Subcutaneous abdominal adipose tissue (tissue), 5 donors: Measurements from ENCODE around the gene GGCT.
A peak's percentile ranks its signal among the peaks of the same experiment; 100 is the strongest.

ENCODE experiments used
- H3K27ac ChIP-seq: one replicate; pipeline ENCODE4 v1.7.0; 2013; ENCODE audit warnings: low read depth, mild to moderate bottlenecking, inconsistent platforms, low read length, moderate library complexity
- H3K27me3 ChIP-seq, 5 donors: one replicate each; pipeline ENCODE4 v1.7.0; 2013; ENCODE audit warnings: low read length in 5 of 5, inconsistent platforms in 1 of 5; ENCODE audit not compliant: control insufficient read depth in 5 of 5, insufficient read depth in 4 of 5
- H3K36me3 ChIP-seq, 5 donors: one replicate each; pipeline ENCODE4 v1.7.0; 2013; ENCODE audit warnings: low read length in 5 of 5; ENCODE audit not compliant: control insufficient read depth in 5 of 5, insufficient read depth in 5 of 5
- H3K4me1 ChIP-seq, 5 donors: one replicate each; pipeline ENCODE4 v1.7.0; 2013; ENCODE audit warnings: low read length in 5 of 5, mild to moderate bottlenecking in 3 of 5, moderate library complexity in 1 of 5; ENCODE audit not compliant: control insufficient read depth in 5 of 5, insufficient read depth in 5 of 5
- H3K4me3 ChIP-seq, 5 donors: one replicate each; pipeline ENCODE4 v1.7.0; 2013; ENCODE audit warnings: low read length in 5 of 5, low read depth in 1 of 5
- H3K9ac ChIP-seq, 5 donors: one replicate each; pipeline ENCODE4 v1.7.0; 2013; ENCODE audit warnings: low read length in 5 of 5, mild to moderate bottlenecking in 4 of 5, moderate library complexity in 3 of 5
- H3K9me3 ChIP-seq, 5 donors: one replicate each; pipeline ENCODE4 v1.7.0; 2013; ENCODE audit warnings: low read length in 5 of 5; ENCODE audit not compliant: control insufficient read depth in 5 of 5
- donor health status: healthy.
- donor health status: healthy.
- donor health status: healthy.
- donor health status: healthy.
- donor health status: healthy.

The GGCT gene

DNA sequence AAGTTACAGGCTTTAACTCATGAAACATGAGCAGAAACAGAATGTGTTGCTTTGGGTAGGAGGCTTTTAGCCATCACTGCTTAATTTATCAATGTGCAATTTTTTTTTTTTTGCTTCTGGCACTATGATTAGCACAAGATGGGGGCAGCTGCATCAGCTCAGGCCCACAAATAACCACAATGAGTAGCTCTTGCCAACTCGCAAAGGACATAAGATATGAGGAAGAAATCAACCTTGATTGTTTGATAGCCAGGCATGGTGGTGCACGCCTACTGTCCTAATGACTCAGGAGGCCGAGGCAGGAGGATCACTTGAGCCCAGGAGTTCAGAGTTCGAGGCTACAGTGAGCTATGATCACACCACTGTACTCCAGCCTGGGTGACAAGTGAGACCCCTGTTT lies 38.4 kb downstream of the GGCT start:
- Histone ChIP-seq H3K27ac (peak overlapping the region; percentile 79), H3K4me1 (peaks cover 34 to 76% (median 74%) of the 10 kb centered on the region in 5 donors)

GRCh38 chr7:30465811-30466180 lies 38.8 kb downstream of the GGCT start:
- H3K27ac ChIP-seq, result peak overlapping the region; percentile 79
- H3K27me3 ChIP-seq, result no peaks in the 10 kb centered on the region
- H3K4me3 ChIP-seq, result no peak overlapping the region
- H3K9ac ChIP-seq, result peak overlapping the region in 2 of 5 donors; percentile 73 to 82
- H3K4me1 ChIP-seq, result peaks cover 30 to 72% (median 69%) of the 10 kb centered on the region in 5 donors
- no peaks in the 10 kb centered on the region for H3K36me3 ChIP-seq
- H3K9me3 ChIP-seq, result no peaks in the 10 kb centered on the region

More for the DNA sequence above, 38.4 kb downstream of the GGCT start:
- H3K9ac ChIP-seq, result peak overlapping the region in 2 of 5 donors; percentile 73 to 82
- no peaks in the 10 kb centered on the region for H3K27me3 ChIP-seq
- no peak overlapping the region for H3K4me3 ChIP-seq
- no peaks in the 10 kb centered on the region for H3K36me3 ChIP-seq
- H3K9me3 ChIP-seq, result no peaks in the 10 kb centered on the region

DNA sequence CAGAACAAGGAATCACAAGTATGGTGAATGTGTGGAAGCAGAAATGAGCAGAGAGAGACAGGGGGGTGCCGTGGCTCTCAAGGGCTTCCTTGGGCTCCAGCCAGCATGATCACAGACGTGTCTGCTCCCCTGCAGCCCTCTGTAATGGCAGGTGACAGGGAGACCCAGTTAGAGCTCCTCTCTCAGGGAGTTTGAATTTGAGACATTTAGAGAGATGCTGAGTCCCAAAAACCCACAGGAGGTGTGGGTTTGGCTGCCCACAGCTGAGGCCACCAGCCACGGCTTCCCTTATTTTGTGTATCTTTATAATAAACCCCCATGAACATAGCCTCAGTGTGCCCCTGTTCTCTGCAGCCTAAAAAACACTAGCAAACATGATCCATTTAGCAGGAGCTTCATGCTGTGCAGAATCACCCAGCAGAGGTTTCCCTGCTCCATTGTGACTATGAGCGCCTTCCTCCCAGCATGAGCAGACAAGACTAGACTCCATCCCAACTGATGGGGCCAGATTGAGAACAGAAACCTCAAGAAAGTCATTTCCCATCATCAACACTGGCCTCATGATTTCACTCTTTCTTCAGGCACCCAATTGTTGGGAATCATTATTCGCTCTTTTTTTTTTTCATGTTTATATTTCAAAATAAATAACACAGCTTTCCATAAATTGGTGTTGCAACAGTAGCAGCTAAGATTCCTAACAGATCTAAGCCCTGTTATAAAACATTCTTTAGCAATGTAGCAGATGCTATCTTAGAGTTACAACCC lies 39.4 kb downstream of the GGCT start:
- Histone ChIP-seq H3K9me3 (no peaks in the 10 kb centered on the region), H3K4me3 (no peak overlapping the region), H3K9ac (peak overlapping the region in 4 of 5 donors; percentile 39 to 82 (median 57)), H3K27me3 (no peaks in the 10 kb centered on the region), H3K4me1 (peaks cover 26 to 72% (median 69%) of the 10 kb centered on the region in 5 donors), H3K36me3 (peaks cover 0 to 5% (median 0%) of the 10 kb centered on the region in 5 donors), H3K27ac (peak overlapping the region; percentile 79)

DNA sequence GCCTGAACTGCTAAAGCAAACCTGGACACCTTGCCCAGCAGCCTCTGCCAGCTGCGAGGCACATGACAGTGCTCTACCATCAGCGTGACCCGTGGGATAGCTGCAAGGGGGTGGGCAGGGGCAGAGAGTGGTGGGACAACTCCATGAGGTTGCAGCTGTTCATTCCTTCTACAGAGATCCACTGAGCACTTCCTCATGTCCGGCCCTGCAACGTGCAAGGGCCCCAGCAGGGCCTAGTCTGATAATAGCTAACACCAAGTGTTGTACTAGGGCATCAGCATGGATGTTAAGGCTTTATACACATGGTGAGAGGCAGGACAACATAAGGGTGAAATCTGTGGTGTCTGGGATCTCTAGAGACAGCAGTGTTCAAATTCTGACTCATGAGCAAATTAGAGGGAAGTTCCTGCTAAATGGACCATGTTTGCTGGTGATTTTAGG lies 40.4 kb downstream of the GGCT start:
- Histone ChIP-seq H3K36me3 (peaks cover 0 to 8% (median 0%) of the 10 kb centered on the region in 5 donors), H3K9ac (peak overlapping the region in 4 of 5 donors; percentile 39 to 76 (median 50)), H3K27ac (peak overlapping the region; percentile 79)

DNA sequence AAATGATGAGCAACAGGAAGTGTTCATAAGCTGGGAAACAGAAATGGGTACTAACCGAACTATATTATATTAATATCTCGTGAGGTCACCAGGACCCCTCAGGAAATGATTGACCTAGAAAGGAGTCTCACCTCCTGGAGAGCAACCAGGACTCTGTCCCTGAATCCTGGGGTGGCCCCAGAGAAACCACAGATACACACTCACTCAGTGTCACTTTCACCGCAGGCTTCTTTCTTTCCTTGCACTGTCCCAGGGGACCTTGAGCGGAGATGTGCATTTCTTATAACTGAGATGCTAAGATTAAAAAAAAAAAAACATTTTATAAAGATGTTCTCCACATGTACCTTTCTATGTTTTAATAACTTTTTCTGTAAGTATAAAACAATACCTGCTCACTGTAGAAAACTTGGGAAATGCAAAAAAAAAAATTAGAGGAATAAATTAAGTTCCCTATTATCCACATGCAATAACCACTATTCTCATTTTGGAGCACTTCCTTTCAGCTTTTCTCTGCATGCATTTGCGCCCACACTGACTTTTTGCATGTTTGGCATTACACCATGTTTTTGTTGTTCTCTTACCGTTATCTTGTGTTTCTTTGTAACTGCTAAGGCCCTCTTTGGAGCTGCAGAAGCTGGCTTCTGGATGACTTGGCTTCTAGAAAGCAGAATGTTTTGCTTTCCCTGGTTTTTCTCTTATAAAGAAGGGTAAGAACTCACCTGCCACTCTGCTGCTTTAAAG lies 41.1 kb downstream of the GGCT start:
- peaks cover 17 to 71% (median 62%) of the 10 kb centered on the region in 5 donors for H3K4me1 ChIP-seq
- no peaks in the 10 kb centered on the region for H3K27me3 ChIP-seq
- no peak overlapping the region for H3K4me3 ChIP-seq
- no peaks in the 10 kb centered on the region for H3K9me3 ChIP-seq
- H3K36me3 ChIP-seq, result peaks cover 0 to 8% (median 0%) of the 10 kb centered on the region in 5 donors
- peak overlapping the region; percentile 58 for H3K27ac ChIP-seq
- peak overlapping the region in 1 of 5 donors; percentile 76 for H3K9ac ChIP-seq

More for the DNA sequence above, 40.4 kb downstream of the GGCT start:
- Histone ChIP-seq H3K27me3 (no peaks in the 10 kb centered on the region), H3K4me3 (peak overlapping the region in 1 of 5 donors; percentile 40), H3K9me3 (no peaks in the 10 kb centered on the region), H3K4me1 (peaks cover 23 to 71% (median 67%) of the 10 kb centered on the region in 5 donors)

DNA sequence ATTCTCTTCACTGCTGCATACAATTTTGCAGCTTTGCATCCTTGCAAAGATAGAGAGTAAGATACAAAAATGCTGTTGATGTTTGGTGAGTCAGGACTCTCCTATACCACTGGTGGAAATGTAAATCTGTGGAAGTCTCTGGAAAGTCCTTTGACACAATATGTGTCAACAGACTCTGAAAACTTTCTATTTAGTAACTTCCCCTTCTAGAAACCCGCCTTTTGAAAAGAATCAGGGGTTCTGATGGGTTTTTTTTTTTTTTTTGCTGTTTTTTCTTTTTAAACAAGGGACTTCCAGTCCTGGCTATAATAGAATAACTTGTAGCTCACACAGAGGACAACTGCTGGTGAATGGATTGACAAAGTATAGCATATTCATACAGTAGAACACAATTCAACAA lies 42.5 kb downstream of the GGCT start:
- no peaks in the 10 kb centered on the region for H3K27me3 ChIP-seq
- no peaks in the 10 kb centered on the region for H3K9me3 ChIP-seq
- H3K4me1 ChIP-seq, result peaks cover 16 to 74% (median 64%) of the 10 kb centered on the region in 5 donors
- no peak overlapping the region for H3K4me3 ChIP-seq
- H3K36me3 ChIP-seq, result peaks cover 0 to 11% (median 0%) of the 10 kb centered on the region in 5 donors
- no peak overlapping the region for H3K27ac ChIP-seq
- no peak overlapping the region for H3K9ac ChIP-seq

GRCh38 chr7:30460246-30460633 lies 44.4 kb downstream of the GGCT start:
- H3K9ac ChIP-seq, result peak overlapping the region in 3 of 5 donors; percentile 42 to 79 (median 58)
- no peak overlapping the region for H3K4me3 ChIP-seq
- no peaks in the 10 kb centered on the region for H3K27me3 ChIP-seq
- H3K36me3 ChIP-seq, result peaks cover 0 to 28% (median 15%) of the 10 kb centered on the region in 5 donors
- peak overlapping the region; percentile 86 for H3K27ac ChIP-seq
- H3K4me1 ChIP-seq, result peaks cover 10 to 55% (median 52%) of the 10 kb centered on the region in 5 donors
- H3K9me3 ChIP-seq, result no peaks in the 10 kb centered on the region

- peaks cover 10 to 49% (median 47%) of the 10 kb centered on the region in 5 donors for H3K4me1 ChIP-seq
- H3K27me3 ChIP-seq, result no peaks in the 10 kb centered on the region
- peak overlapping the region; percentile 86 for H3K27ac ChIP-seq
- H3K9ac ChIP-seq, result peak overlapping the region in 3 of 5 donors; percentile 42 to 79 (median 58)
- no peaks in the 10 kb centered on the region for H3K9me3 ChIP-seq
- H3K4me3 ChIP-seq, result peak overlapping the region in 1 of 5 donors; percentile 18
- peaks cover 0 to 33% (median 20%) of the 10 kb centered on the region in 5 donors for H3K36me3 ChIP-seq
Measured at GRCh38 chr7:30459591-30460245, 44.9 kb downstream of the GGCT start.

DNA sequence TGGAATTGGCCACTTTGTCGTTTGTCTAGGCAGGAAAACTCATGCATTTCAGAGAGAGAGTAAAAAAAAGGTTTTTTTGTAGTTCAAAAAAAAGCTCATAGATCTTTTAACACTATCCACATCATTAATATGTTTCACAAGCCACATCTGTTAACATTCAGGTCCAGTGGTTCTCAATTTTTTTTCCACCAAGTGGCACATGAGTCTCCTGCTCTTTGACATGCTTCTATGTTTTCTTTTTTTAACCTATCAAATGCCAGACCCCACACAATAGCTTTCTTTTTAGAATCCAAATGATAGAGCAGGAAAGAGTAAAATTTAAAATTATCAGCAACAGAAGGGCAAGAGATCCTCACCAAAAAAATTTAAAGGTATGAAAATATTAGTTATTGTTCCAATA lies 46.3 kb downstream of the GGCT start:
- H3K9ac ChIP-seq, result peak overlapping the region in 1 of 5 donors; percentile 77
- peaks cover 0 to 40% (median 20%) of the 10 kb centered on the region in 5 donors for H3K36me3 ChIP-seq
- H3K4me3 ChIP-seq, result no peak overlapping the region
- H3K9me3 ChIP-seq, result no peaks in the 10 kb centered on the region
- H3K4me1 ChIP-seq, result peaks cover 17 to 48% (median 43%) of the 10 kb centered on the region in 5 donors
- no peaks in the 10 kb centered on the region for H3K27me3 ChIP-seq
- H3K27ac ChIP-seq, result peak overlapping the region; percentile 86
